Trophoblast cell (in vitro differentiated cells and primary cell): Measurements from ENCODE around the gene SPAG8.
A peak's percentile ranks its signal among the peaks of the same experiment; 100 is the strongest.

Experiments
- DNase-seq, 2 donors: peaks; one replicate each; pipeline ENCODE4 v3.0.0-alpha.2; 2016
- H2AFZ ChIP-seq: 2 replicates; pipeline ENCODE4 v1.6.1; 2013; ENCODE audit warnings: low read length, moderate library complexity, mild to moderate bottlenecking; ENCODE audit not compliant: insufficient read depth, poor library complexity
- H2AK5ac ChIP-seq: 2 replicates; pipeline ENCODE4 v1.6.1; 2013; ENCODE audit warnings: mild to moderate bottlenecking, low read length
- H2BK120ac ChIP-seq: 2 replicates; pipeline ENCODE4 v1.6.1; 2013; ENCODE audit warnings: low read length, mild to moderate bottlenecking, moderate library complexity; ENCODE audit not compliant: insufficient read depth, poor library complexity
- H2BK12ac ChIP-seq: 2 replicates; pipeline ENCODE4 v1.6.1; 2013; ENCODE audit warnings: mild to moderate bottlenecking, low read length, moderate library complexity
- H2BK5ac ChIP-seq: 2 replicates; pipeline ENCODE4 v1.6.1; 2013; ENCODE audit warnings: low read length, low read depth, moderate library complexity, mild to moderate bottlenecking; ENCODE audit not compliant: poor library complexity
- H3K14ac ChIP-seq: 2 replicates; pipeline ENCODE4 v1.6.1; 2013; ENCODE audit warnings: mild to moderate bottlenecking, low read length
- H3K18ac ChIP-seq: 2 replicates; pipeline ENCODE4 v1.6.1; 2013; ENCODE audit warnings: mild to moderate bottlenecking, low read length
- H3K23ac ChIP-seq: 2 replicates; pipeline ENCODE4 v1.6.1; 2013; ENCODE audit warnings: low read length
- H3K27ac ChIP-seq: 2 replicates; pipeline ENCODE4 v1.5.1; 2013; ENCODE audit warnings: low read depth, mild to moderate bottlenecking, inconsistent platforms, low read length, moderate library complexity
- H3K27me3 ChIP-seq: 2 replicates; pipeline ENCODE4 v1.6.1; 2013; ENCODE audit warnings: inconsistent platforms, mild to moderate bottlenecking, low read length, moderate library complexity; ENCODE audit not compliant: insufficient read depth
- H3K36me3 ChIP-seq, 2 experiments: 1 replicate in 1 of 2; 2 replicates in 1 of 2; pipeline ENCODE4 v1.6.1; 2013; ENCODE audit warnings: low read length in 2 of 2, mild to moderate bottlenecking in 2 of 2, moderate library complexity in 1 of 2; ENCODE audit not compliant: insufficient read depth in 2 of 2, control insufficient read depth in 1 of 2
- H3K4ac ChIP-seq: 2 replicates; pipeline ENCODE4 v1.6.1; 2013; ENCODE audit warnings: low read depth, mild to moderate bottlenecking, low read length, moderate library complexity
- H3K4me1 ChIP-seq, 2 experiments: 1 replicate in 1 of 2; 2 replicates in 1 of 2; pipeline ENCODE4 v1.6.1; 2013; ENCODE audit warnings: low read length in 2 of 2, mild to moderate bottlenecking in 2 of 2, moderate library complexity in 1 of 2; ENCODE audit not compliant: insufficient read depth in 2 of 2, control insufficient read depth in 1 of 2
- H3K4me2 ChIP-seq: 2 replicates; pipeline ENCODE4 v1.6.1; 2013; ENCODE audit warnings: inconsistent platforms, mild to moderate bottlenecking, low read length, moderate library complexity
- H3K4me3 ChIP-seq: 2 replicates; pipeline ENCODE4 v1.5.1; 2013; ENCODE audit warnings: mild to moderate bottlenecking, low read depth, low read length, inconsistent platforms
- H3K79me1 ChIP-seq: one replicate; pipeline ENCODE4 v1.6.1; 2013; ENCODE audit warnings: low read length
- H3K79me2 ChIP-seq: 2 replicates; pipeline ENCODE4 v1.6.1; 2013; ENCODE audit warnings: low read length, mild to moderate bottlenecking; ENCODE audit not compliant: control insufficient read depth, insufficient read depth, poor library complexity
- H3K9ac ChIP-seq: 2 replicates; pipeline ENCODE4 v1.6.1; 2013; ENCODE audit warnings: mild to moderate bottlenecking, low read length
- H3K9me3 ChIP-seq: 2 replicates; pipeline ENCODE4 v1.6.1; 2013; ENCODE audit warnings: low read depth, mild to moderate bottlenecking, control low read depth, inconsistent platforms, low read length; ENCODE audit not compliant: insufficient read depth
- H4K12ac ChIP-seq: 2 replicates; pipeline ENCODE4 v1.6.1; 2013; ENCODE audit warnings: low read depth, mild to moderate bottlenecking, low read length, moderate library complexity
- H4K8ac ChIP-seq: 2 replicates; pipeline ENCODE4 v1.6.1; 2013; ENCODE audit warnings: low read depth, mild to moderate bottlenecking, low read length, moderate library complexity
- H4K91ac ChIP-seq: one replicate; pipeline ENCODE4 v1.6.1; 2013; ENCODE audit warnings: low read depth, mild to moderate bottlenecking, low read length, moderate library complexity
- WGBS: extraction: QIAGEN DNeasy Blood & Tissue Kit; methylation state at CpG from one replicate; pipeline ENCODE4 v1.1.7; 2013; ENCODE audit warnings: missing lambda C conversion rate; ENCODE audit not compliant: insufficient read length, insufficient coverage; ENCODE audit errors: extremely low coverage; 5-methylcytosine and 5-hydroxymethylcytosine counted together

The SPAG8 gene

GRCh38 chr9:35792024-35792813 is 19.8 kb downstream of the SPAG8 start:
- no peak for DNase-seq
- no peak overlapping the region for H2AFZ ChIP-seq
- peaks cover 12 to 25% of the 10 kb centered on the region in 2 experiments for H3K4me1 ChIP-seq
- no peak overlapping the region for H3K14ac ChIP-seq
- no peak overlapping the region for H2BK5ac ChIP-seq
- H2AK5ac ChIP-seq, result peak overlapping the region; percentile 18
- no peak overlapping the region for H2BK120ac ChIP-seq
- no peak overlapping the region for H3K27ac ChIP-seq
- no peaks in the 10 kb centered on the region for H3K9me3 ChIP-seq
- no peak overlapping the region for H4K8ac ChIP-seq
- WGBS, result no CpG with 5 or more reads among the region's 34 CpGs
- no peak overlapping the region for H4K12ac ChIP-seq
- H3K9ac ChIP-seq, result no peak overlapping the region
- H3K4ac ChIP-seq, result no peak overlapping the region
- H3K4me3 ChIP-seq, result peak overlapping the region; percentile 3
- H2BK12ac ChIP-seq, result no peak overlapping the region
- H3K36me3 ChIP-seq, result no peaks in the 10 kb centered on the region
- H3K27me3 ChIP-seq, result no peaks in the 10 kb centered on the region
- no peak overlapping the region for H3K23ac ChIP-seq
- H3K79me1 ChIP-seq, result peaks cover 3% of the 10 kb centered on the region
- H3K79me2 ChIP-seq, result no peaks in the 10 kb centered on the region
- H3K18ac ChIP-seq, result no peak overlapping the region
- H4K91ac ChIP-seq, result peak overlapping the region; percentile 88
- no peak overlapping the region for H3K4me2 ChIP-seq

GRCh38 chr9:35791297-35791921 is 20.7 kb downstream of the SPAG8 start, which contains the start of gene NPR2:
Gene NPR2 (plus strand): TSS chr9:35791591. CDS start chr9:35792409, 818 bp downstream.
- Histone ChIP-seq H2AK5ac (no peak within 1 kb of the TSS), H3K36me3 (no peaks in the 10 kb centered on the region), H3K9ac (peak within 1 kb of the TSS; percentile 2), H2BK5ac (no peak within 1 kb of the TSS), H3K18ac (peak within 1 kb of the TSS; percentile 75), H3K79me2 (no peaks in the 10 kb centered on the region), H3K23ac (no peak within 1 kb of the TSS), H2AFZ (peak within 1 kb of the TSS; percentile 49), H3K4ac (peak within 1 kb of the TSS; percentile 75), H4K8ac (peak within 1 kb of the TSS; percentile 90), H2BK12ac (peak within 1 kb of the TSS; percentile 68), H3K4me1 (peaks cover 11 to 25% of the 10 kb centered on the region in 2 experiments), H3K79me1 (peaks cover 3% of the 10 kb centered on the region), H3K9me3 (no peaks in the 10 kb centered on the region), H4K12ac (peak within 1 kb of the TSS; percentile 47), H2BK120ac (peak within 1 kb of the TSS; percentile 65), H3K14ac (peak within 1 kb of the TSS; percentile 78), H3K4me2 (peak within 1 kb of the TSS; percentile 85), H3K4me3 (peak within 1 kb of the TSS; percentile 38), H3K27ac (no peak within 1 kb of the TSS), H3K27me3 (no peaks in the 10 kb centered on the region), H4K91ac (peak within 1 kb of the TSS; percentile 88)
- no CpG with 5 or more reads among the region's 64 CpGs for WGBS
- peak in 1 of 2 donors; percentile 43 for DNase-seq

- no CpG with 5 or more reads among the region's 37 CpGs for WGBS
- Histone ChIP-seq H3K79me2 (no peaks in the 10 kb centered on the region), H3K79me1 (peaks cover 3% of the 10 kb centered on the region), H3K9ac (no peak overlapping the region), H3K14ac (peak overlapping the region; percentile 15), H2AK5ac (no peak overlapping the region), H3K27ac (no peak overlapping the region), H4K91ac (peak overlapping the region; percentile 77), H3K4me1 (peaks cover 11 to 25% of the 10 kb centered on the region in 2 experiments), H2BK12ac (peak overlapping the region; percentile 68), H3K23ac (no peak overlapping the region), H2BK120ac (no peak overlapping the region), H3K36me3 (no peaks in the 10 kb centered on the region), H3K18ac (peak overlapping the region; percentile 3), H4K8ac (peak overlapping the region; percentile 82), H2BK5ac (no peak overlapping the region), H3K27me3 (no peaks in the 10 kb centered on the region), H3K9me3 (no peaks in the 10 kb centered on the region), H3K4me3 (peak overlapping the region; percentile 18), H3K4ac (no peak overlapping the region), H3K4me2 (peak overlapping the region; percentile 39), H4K12ac (peak overlapping the region; percentile 1), H2AFZ (peak overlapping the region; percentile 28)
- DNase-seq, result peak; percentile 47 to 87
Measured at GRCh38 chr9:35790385-35791296, 21.4 kb downstream of the SPAG8 start.

GRCh38 chr9:35790025-35790384 is 22.1 kb downstream of the SPAG8 start:
- no peak overlapping the region for H3K18ac ChIP-seq
- H2BK120ac ChIP-seq, result no peak overlapping the region
- H3K14ac ChIP-seq, result no peak overlapping the region

More at GRCh38 chr9:35790025-35790384, 22.1 kb downstream of the SPAG8 start:
- DNase-seq, result no peak
- no peaks in the 10 kb centered on the region for H3K36me3 ChIP-seq
- H3K4me1 ChIP-seq, result peaks cover 11 to 25% of the 10 kb centered on the region in 2 experiments
- no peaks in the 10 kb centered on the region for H3K27me3 ChIP-seq
- H3K79me1 ChIP-seq, result peaks cover 3% of the 10 kb centered on the region
- no peak overlapping the region for H2BK12ac ChIP-seq
- no CpG with 5 or more reads among the region's 4 CpGs for WGBS
- no peaks in the 10 kb centered on the region for H3K79me2 ChIP-seq
- H4K8ac ChIP-seq, result no peak overlapping the region
- peaks cover 1% of the 10 kb centered on the region for H3K9me3 ChIP-seq
- no peak overlapping the region for H3K9ac ChIP-seq
- no peak overlapping the region for H2AFZ ChIP-seq
- no peak overlapping the region for H3K4me2 ChIP-seq
- H3K23ac ChIP-seq, result no peak overlapping the region
- no peak overlapping the region for H2BK5ac ChIP-seq
- no peak overlapping the region for H4K91ac ChIP-seq
- no peak overlapping the region for H2AK5ac ChIP-seq
- no peak overlapping the region for H3K27ac ChIP-seq
- H3K4ac ChIP-seq, result no peak overlapping the region
- H4K12ac ChIP-seq, result no peak overlapping the region
- H3K4me3 ChIP-seq, result no peak overlapping the region
